ENCODE data around the gene ZNF574.
"Not testable (repeated sequence)": the region's sequence is repeated elsewhere in the genome, so short reads cannot be mapped to it uniquely, and the experiment has no call there.

ZNF574 gene, protein sequence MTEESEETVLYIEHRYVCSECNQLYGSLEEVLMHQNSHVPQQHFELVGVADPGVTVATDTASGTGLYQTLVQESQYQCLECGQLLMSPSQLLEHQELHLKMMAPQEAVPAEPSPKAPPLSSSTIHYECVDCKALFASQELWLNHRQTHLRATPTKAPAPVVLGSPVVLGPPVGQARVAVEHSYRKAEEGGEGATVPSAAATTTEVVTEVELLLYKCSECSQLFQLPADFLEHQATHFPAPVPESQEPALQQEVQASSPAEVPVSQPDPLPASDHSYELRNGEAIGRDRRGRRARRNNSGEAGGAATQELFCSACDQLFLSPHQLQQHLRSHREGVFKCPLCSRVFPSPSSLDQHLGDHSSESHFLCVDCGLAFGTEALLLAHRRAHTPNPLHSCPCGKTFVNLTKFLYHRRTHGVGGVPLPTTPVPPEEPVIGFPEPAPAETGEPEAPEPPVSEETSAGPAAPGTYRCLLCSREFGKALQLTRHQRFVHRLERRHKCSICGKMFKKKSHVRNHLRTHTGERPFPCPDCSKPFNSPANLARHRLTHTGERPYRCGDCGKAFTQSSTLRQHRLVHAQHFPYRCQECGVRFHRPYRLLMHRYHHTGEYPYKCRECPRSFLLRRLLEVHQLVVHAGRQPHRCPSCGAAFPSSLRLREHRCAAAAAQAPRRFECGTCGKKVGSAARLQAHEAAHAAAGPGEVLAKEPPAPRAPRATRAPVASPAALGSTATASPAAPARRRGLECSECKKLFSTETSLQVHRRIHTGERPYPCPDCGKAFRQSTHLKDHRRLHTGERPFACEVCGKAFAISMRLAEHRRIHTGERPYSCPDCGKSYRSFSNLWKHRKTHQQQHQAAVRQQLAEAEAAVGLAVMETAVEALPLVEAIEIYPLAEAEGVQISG

DNA sequence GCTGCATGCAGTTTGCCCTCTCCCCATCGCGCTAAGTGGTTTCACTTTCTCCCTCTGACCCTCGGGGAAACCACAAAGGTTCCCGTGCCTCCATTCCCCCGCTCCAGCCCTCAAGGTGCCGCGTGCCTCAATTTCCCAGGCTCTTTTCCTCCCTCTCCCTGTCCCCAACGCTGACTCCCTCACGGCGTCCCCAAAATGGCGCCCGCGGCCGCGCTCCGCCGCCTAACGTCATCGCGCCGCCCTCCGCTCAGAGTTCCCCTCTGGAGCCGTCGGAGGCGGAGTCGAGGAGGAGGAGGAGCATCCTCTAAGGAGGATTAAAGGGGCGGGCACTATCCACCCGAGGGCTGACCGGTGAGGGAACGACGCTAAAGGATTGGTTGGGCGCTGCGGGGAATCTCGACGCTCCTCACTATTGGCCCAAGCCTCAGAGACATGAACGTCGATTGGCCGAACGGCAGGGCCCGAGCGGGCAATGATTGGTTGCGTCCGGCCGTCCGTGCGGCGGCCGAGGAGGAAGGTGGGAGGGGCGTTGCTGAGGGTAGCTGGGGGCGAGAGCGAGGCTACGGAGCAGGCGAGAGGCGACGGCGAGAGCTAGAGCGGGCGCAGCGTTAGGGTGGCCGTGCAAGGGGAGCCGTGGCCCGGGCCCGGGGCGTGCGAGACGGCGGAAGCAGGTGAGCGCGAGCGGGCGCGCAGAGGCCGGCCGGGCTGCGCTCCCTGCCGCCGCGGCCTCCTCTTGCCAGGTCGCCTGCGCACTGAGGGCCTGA, at the start of gene ZNF574:
Gene ZNF574, plus strand, starts transcription at position 551 of the 764 bp plus-strand sequence. CDS start 2,441 bp downstream, outside the sequence.
- peak; percentile 98 for DNase-seq

DNA sequence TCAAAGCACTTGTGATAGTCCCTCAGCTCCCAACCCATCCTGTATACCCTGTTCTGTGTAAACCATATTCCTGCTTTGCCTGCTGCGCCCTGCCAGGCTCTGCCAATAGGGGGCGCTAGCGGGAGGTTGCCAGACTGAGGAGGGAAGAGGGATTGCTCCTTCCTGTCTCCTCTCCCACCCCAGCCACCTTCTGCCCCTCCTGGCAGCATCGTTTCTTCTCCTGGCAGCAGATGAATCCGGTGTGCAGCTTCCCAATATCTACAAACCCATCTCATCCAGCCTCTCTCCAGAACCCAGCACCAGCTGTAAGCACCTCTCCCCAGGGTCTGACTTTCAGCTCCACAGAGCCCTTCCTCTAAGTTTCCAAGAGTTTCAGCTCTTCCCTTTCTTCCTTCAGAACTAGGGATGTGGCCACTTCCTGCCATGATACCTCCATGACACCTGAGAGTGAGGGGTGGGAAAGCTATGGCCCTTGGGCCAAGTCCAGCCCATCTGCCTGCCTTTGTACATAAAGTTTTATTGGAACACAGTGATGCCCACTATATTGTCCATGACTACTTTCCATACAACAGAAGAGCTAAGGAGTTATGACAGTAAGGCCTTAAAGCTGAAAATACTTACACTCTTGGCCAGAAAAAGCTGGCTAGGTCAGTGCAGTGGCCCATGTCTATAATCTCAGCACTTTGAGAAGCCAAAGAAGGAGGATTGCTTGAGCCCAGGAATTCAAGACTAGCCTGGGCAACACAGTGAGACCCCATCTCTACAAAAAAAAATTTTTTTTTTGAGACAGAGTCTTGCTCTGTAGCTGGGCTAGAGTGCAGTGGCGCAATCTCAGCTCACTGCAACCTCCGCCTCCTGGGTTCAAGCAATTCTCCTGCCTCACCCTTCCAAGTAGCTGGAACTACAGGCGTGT, 47.4 kb upstream of the ZNF574 start:
- DNase-seq = no peak

DNA sequence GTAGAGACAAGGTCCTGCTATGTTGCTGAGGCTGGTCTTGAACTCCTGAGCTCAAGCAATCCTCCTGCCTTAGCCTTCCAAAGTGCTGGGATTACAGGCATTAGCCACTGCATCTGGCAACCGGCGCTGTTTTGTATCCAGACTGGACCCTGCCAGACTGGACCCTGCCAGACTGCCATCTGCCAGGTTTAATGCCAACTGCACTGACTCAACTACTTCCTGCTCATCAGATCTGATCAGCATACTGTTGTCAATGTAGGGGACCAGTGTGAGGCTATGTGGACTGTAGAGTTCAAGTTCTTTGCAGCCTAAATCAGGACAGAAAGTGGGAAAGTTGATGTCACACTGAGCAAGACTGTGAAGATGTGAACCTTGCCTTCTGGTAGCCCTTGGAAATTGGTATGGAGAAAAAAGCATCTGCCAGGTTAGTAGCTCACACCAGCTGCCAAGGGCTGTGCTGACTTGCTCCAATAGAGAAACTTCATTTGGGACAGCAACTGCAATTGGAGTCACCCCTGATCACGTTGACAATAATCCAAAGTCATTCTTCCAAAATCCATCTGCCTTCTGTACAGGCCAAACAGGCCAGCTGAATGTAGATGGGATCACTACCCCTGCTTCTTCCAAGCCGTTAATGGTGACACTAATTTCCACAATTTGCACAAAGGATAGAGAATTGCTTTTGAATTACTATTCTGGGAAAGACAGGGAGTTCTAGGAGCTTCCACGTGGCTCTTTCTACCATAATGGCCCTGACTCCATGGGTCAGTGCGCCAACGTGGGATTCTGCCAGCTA, 45.1 kb upstream of the ZNF574 start:
- no peak for DNase-seq

DNA sequence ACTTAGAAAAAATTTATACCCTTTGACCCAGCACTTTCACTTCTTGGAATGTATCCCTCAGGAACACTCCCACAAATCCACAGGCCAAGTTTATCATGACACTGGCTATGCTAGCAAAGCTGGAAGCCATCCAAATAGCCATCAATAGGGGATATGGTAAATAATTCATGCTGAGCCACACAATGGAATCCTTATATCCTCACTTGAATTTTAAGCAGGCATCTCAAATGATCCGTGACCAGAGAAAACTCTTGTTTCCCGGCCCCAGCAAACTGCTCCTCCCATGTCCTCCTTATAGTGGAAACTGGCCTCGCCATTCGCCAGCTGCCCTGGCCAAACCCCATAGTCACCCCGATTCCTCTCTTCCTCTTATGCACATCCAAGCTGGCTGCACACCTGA, 43.5 kb upstream of the ZNF574 start:
- no peak for DNase-seq

DNA sequence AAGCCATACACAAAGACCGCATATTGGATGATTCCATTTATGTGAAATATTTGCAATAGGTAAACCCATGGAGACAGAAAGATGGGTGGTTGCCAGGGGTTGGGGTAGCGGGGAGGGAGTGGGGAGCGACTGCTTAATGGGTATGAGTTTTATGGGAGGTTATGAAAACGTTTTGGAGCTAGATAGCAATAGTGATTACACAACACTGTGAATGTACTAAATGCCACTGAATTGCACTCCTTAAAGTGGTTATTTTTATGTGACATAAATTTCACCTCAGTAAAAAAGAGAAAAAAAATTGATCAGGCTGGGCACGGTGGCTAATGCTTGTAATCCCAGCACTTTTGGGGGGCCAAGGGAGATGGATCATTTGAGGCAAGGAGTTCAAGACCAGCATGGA, 42.6 kb upstream of the ZNF574 start:
- no peak for DNase-seq

DNA sequence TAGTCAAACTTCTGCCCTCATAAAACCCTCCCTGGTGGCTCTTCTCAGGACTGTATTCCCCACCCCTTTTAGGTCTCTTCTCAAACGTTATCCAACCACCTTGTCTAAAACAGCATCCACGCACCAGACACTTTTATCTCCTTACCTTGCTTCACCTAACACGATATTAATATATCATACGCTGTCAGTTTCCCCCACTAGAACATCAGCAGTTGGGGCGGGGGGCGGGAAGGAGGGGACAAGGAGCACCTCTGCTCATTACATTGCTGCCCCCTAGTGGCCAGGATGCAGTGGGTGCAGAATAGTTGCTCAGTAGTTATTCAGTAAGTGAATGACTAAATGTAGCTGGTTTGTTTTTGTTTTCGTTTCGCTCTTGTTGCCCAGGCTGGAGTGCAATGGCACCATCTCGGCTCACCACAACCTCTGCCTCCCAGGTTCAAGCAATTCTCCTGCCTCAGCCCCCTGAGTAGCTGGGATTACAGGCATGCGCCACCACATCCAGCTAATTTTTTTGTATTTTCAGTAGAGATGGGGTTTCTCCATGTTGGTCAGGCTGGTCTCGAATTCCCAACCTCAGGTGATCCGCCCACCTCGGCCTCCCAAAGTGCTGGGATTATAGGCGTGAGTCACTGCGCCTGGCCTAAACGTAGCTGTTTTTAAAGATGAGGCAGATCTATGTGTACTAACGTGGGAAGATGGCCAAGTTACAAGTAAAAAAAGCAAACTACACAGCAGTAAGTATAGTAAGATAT, 41.1 kb upstream of the ZNF574 start:
- DNase-seq = peak; percentile 24

DNA sequence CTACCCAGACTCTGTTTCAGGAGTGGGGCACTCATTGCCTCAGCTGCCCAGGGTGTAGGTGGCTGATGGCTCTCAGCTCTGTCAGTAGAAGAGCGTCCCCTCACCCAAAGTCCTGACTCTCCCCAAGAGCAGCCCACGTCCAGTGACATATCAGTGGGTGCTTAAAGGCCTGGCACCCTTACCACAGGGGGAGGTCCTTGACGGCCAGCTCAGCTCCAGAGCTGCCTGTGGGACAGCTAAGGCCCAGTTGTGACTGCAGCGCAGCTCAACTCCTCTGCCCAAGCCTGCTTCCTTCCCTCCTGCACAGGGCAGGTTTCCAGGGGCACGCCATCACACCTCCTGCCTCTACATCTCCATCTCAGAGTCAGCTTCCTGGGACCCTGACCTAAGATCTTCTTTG, 38.3 kb upstream of the ZNF574 start:
- no peak for DNase-seq

DNA sequence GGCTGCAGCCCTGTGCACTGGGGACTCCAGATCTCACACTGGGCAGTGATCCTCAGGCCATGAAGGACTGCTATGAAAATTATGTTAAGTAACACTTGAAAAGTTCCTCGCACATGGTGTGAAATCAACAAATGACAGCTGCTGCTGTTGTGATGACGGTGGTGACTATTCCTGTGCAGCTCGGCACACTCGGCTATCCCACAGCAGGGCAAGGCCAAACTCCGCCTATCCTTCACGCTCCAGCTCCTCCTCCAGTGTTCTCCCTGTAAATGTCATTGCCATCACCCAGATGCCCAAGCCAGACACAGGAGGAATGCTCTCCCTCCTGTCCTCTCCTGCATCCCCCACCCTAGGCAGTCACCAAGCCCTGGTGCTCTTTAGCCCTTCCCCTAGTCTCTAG, 37.3 kb upstream of the ZNF574 start:
- no peak for DNase-seq

DNA sequence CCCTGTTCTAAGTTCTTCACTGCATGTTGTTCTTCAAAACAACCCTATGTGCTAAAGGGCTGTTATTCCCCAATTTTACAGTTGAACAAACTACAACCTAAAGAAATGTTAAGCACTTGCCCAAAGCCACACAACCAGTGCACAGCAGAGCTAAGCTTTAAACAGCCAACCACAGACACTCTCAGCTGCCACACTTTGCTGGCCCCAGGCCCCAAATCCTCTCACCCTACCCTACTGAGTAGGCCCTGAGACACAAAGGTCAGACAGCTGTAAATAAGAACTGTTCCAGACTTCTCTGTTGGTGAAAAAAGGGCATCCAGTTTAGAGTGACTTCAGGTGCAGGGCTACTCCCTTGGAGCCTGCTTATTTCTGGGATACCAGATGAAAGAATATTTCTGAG, 35.9 kb upstream of the ZNF574 start:
- no peak for DNase-seq

DNA sequence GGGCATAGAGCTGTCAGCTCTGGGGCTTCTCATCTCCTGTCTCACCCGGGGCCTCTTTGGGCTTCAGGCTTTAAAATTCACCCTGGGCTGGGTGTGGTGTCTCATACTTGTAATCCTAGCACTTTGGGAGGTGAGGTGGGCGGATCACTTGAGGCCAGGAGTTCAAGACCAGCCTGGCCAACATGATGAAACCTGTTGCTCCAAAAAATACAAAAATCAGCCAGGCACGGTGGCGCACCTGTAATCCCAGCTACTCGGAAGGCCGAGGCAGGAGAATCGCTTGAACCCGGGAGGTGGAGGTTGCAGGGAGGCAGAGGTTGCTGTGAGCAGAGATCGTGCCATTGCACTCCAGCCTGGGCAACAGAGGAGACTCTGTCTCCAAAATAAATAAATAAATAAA, 35.5 kb upstream of the ZNF574 start:
- not testable (repeated sequence) for DNase-seq

DNA sequence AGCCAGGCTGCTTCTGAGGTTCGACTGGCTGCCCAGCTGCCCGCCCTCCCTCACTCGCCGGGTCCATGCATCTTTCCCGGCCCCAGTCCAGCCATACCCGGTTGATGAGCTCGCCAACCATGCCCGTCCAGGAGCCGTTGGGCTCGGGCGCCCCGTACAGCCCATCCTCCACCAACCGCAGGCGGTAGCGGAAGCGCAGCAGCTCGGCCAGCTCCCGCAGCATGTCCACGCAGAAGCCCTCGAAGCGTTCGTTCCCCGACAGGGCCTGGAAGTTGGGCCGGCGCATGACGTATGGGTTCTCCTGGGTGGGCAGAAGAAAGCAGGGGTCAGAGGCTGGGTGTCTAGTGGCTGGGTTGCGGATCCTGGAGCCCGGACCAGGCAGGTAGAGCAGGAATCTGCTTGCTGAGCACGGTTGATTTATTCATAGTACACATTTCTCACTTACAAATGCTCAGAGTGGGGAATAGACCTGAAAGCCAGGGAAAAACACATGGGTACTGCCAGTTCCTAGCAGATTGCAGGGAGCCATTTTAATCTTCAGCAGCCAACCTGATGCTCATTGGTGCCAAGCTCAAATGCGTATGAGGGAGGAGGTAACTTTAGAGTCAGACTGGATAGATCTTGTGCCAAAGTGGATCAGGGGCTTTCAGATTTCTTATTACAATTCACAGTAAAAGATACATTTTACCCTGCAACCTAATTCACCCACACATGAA, 33.4 kb upstream of the ZNF574 start:
- no peak for DNase-seq

DNA sequence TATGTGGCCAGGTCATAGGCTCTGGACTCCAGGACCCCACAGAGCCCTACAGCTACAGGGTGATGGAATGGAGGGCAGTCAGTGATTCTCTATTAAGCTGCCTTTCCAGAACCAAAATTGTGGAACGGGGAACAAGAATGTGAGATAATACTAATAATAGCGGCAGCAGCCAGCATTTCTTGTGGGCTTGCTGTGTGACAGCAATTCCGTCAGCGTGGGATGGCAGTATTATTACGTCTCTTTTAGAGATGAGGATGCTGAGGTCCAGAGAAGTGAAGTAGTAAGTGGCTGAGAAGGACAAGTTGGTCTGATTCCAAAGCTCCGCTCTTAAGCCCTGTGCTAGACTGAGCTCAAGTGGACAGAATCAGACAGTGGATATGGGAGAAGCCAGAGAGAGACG, 30.4 kb upstream of the ZNF574 start:
- DNase-seq = no peak

DNA sequence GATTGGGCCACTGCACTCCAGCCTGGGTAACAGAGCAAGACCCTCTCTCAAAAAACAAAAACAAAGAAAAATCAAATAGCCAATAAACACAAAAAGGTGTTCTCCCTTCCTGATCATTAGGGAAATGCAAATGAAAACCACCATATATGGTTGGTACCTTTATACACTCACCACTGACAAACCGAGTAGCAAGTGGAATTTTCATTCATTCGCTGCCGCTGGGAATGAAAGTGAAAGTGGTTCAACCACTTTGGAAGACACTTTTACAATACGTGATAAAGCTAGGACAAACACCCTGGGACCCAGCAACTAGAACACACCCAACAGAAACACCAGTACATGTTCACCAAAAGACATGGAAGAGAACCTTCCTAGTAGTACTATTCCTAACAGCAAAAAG, 27.0 kb upstream of the ZNF574 start:
- no peak for DNase-seq

DNA sequence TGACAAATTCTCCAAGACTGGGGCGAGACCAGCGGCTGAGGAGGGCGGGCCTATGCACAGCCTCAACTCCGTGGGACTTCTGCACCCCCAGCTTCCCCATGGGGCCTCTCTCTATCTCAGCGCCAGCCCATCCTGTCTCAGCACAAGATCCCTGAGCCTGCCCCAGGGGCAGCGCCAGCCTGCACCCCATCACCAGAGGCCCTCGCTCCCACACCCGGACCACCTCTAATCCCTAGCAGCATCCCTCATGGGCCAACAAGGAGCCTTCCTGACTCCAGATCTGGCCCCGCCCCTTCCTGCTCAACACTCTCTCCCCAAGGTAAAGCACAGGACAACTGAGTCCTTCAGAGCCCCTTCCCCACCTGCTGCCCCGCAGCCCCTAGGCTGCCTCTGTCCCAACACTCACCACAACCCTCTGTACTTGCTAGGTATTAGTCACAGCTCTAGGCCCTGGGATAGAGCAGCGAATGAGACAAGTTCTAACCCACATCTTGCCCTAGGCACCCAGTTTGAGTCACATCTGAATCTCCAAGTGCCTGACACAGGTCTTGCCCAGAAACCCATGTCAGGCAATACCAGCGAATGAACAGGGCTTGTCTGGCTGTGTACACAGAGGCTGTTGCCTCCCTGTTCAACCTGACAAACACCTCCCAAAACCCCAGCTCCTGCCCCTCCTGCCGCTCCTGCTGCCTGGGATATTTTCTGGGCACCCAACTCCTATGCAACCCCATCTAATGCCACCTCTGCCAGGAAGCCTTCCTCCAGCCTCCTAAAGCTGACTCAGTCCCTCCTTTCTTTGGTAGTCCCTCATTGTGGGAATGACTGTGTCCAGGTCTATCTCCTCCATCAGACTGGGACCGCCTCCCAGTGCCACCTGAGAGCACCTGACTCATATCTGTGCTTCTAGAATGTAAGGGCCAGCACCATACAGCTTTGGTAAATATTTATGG, 24.5 kb upstream of the ZNF574 start:
- DNase-seq = no peak

DNA sequence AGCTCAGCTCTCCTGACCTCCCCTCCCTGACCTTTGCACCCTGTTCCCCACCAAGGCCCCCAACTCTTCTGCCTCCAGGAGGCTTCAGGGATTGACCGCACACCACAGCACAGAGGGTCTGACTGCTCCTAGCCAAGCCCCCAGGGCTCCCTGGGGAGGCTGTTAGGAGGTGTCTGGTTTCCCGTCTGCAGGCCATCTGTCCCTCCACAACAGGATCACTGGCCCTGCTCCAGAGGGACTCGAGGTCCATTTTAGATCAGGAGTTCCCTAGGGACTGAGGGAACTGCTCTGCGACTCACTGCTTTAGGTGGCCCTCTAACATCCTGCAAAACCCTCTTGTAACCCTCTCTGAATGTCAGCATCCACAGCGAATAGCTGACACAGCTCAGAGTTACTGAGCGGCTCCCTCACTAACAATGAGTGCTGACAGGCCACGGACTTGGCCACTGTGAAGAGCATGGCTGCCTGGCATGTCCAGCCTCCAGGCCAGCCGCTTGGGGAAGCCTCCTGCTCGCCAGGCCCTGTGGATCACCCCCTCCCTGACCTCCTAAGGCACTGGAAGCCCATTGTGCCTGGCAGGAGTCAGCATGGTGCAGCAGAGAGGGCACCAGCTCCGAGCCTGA, 23.6 kb upstream of the ZNF574 start:
- no peak for DNase-seq

DNA sequence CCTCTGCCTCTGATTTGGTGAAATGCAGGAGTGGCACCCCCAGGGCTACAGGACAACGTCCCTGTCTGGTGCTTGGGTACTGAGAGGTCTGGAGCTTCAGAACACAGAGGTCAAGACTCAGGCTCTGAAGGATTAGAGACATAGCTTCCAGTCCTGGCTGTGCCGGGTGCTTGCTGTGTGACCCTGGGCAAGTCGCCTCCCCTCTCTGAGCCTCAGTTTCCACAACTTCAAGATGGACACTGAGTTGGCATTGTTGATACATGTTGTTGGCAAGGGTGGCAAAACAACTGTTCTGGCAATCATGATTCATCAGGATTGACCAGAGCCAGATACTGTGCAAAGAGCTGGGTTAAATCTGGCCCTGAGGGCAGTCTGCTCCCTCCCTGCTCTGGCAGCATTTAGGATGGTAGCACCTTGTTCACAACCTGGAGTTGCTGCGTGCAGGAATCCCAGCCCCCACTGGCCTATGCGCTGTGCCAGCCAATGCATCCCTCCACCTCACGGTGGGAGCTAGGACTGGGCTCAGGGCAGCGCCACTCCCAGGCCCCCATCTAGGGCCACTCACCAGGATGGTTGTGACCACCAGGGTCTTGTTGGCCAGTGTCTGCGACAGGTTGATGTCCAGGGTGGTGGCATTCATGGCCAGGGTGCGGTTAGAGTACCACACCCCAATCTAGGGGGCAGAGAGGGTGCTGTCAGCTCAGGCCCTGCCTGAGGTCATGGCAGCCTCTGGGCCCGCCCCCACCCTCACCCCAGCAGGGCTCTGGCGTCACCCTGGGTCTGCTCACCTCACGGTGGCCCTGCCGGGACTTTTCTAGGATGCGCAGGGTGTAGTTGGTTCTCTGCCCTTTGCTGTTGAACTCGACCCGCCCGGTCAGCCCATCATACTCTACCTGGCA, 22.7 kb upstream of the ZNF574 start:
- DNase-seq = no peak

DNA sequence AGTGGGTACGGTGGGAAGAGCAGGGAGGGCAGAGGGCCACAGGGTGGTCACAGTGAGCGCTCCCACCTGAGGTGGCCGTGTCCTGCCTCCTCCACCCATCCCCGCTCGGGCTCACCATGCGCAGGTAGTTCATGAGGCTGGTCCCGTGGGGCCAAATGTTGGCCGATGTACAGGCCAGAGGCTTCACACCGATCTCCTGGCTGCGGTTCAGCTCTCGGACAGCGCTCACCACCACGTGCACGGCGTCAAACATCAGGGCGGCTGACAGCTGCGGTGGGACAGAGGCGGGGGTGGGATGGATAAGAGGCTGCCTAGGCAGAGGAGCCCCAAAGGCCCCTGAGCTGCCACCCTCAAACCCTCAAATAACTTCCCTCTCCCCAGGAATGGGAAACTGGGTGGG, 21.8 kb upstream of the ZNF574 start:
- DNase-seq = no peak

Data from activated effector memory CD4-positive, alpha-beta T cell treated with Interleukin-2 at 50 U/mL for 16 hours (primary cell).